Psoas muscle (tissue), 8 donors: ENCODE data around the gene RNF138. TPM values are rescaled to one million over a fixed set of nuclear protein-coding genes. Genes with fewer than 3 reads are reported as not detected.

Experiments used
- ATAC-seq, 4 donors: fragments of 200-7000 bp; cut with Tn5 transposase; one replicate each; pipeline ENCODE4 v1.9.1; 2020; ENCODE audit warnings: moderate library complexity in 3 of 4, mild to moderate bottlenecking in 2 of 4
- DNase-seq, 2 donors: peaks; one replicate each; pipeline ENCODE4 v3.0.0-alpha.2; 2020
- H3K27ac ChIP-seq: fragments of 200-600 bp; one replicate; pipeline ENCODE4 v1.8.0; 2022
- H3K27me3 ChIP-seq, 3 donors: fragments of 200-600 bp in 1 of 3; one replicate each; pipeline versions ENCODE4 v1.6.1 to v1.8.0; 2013 to 2022; ENCODE audit warnings: low read length in 2 of 3, mild to moderate bottlenecking in 2 of 3, moderate library complexity in 1 of 3; ENCODE audit not compliant: insufficient read depth in 3 of 3
- H3K36me3 ChIP-seq, 2 donors: fragments of 200-600 bp in 1 of 2; one replicate each; pipeline versions ENCODE4 v1.6.1 to v1.8.0; 2013 to 2022; ENCODE audit warnings: low read depth in 1 of 2, mild to moderate bottlenecking in 1 of 2, moderate library complexity in 1 of 2; ENCODE audit not compliant: insufficient read depth in 1 of 2
- H3K4me1 ChIP-seq: fragments of 200-600 bp; one replicate; pipeline ENCODE4 v1.8.0; 2022
- H3K4me3 ChIP-seq: fragments of 200-600 bp; one replicate; pipeline ENCODE4 v1.8.0; 2022; ENCODE audit warnings: mild to moderate bottlenecking
- H3K9me3 ChIP-seq: fragments of 200-600 bp; one replicate; pipeline ENCODE4 v1.8.0; 2022
- CTCF ChIP-seq: fragments of 200-600 bp; IDR thresholded peaks from one replicate; pipeline ENCODE4 v1.8.0; 2022; ENCODE audit warnings: antibody characterized with exemption
- WGBS, 3 donors: extraction: QIAGEN DNeasy Blood & Tissue Kit; methylation state at CpG; one replicate each; pipeline versions ENCODE4 v1.1.6 to v1.1.7; 2013; 5-methylcytosine and 5-hydroxymethylcytosine counted together
- intact Hi-C, 2 donors: fragments of 100-400 bp; cut with DNase I; formaldehyde crosslinking; loops; one replicate each; pipeline versions ENCODE4 v1.11.0 to v1.14.2; 2022
- polyA plus RNA-seq, 3 donors: library from polyadenylated mRNA; stranded (reverse); fragments of 200-250 nt; gene quantifications; one replicate each; pipeline ENCODE4 v1.2.3, GENCODE V29; 2013
- total RNA-seq, 4 donors: library from RNA; stranded (reverse); fragmentation: NEBNext Ultra II Directional in 2 of 4; extraction: Animal tissue kit (Norgen Biotek cat#: 25700) in 2 of 4; gene quantifications; one replicate each; pipeline versions ENCODE4 v1.2.1 to v1.2.4, GENCODE V29; 2021 to 2023
- donor health status: healthy with polysubstance abuse.
- donor health status: DM: no; HTN: no; CAD: no; lungs with moderate emphysema.
- donor health status: Bipolar disorder and iron deficiency.
- donor health status: healthy.
- donor health status: DM: yes; HTN: yes; CAD: no.
- donor health status: DM: no; HTN: no; CAD: no.
- donor health status: DM: no; HTN: no; CAD: no.
- donor health status: DM: yes; HTN: yes; CAD: no.

Gene RNF138
- total and polyA plus RNA-seq, 7 donors, result 3.6 to 10.1 (median 7.2) TPM

GRCh38 chr18:32056613-32057358 is 34.9 kb upstream of the RNF138 start:
- H3K4me3 ChIP-seq, result no peak overlapping the region
- intact Hi-C loops, result no loop called here
- no peaks in the 10 kb centered on the region for H3K9me3 ChIP-seq
- no peaks in the 10 kb centered on the region for H3K36me3 ChIP-seq
- H3K27ac ChIP-seq, result no peak overlapping the region
- H3K4me1 ChIP-seq, result no peaks in the 10 kb centered on the region
- no peak for DNase-seq
- no peak for ATAC-seq
- TF ChIP-seq CTCF, result no peak
- 48 to 63% (median 55%) methylated on average over 3 of the region's 3 CpGs for WGBS, 3 donors
- no peaks in the 10 kb centered on the region for H3K27me3 ChIP-seq

GRCh38 chr18:32057624-32058165 is 34.0 kb upstream of the RNF138 start:
- no peak for TF ChIP-seq CTCF
- Histone ChIP-seq H3K27ac (no peak overlapping the region), H3K27me3 (no peaks in the 10 kb centered on the region), H3K9me3 (no peaks in the 10 kb centered on the region), H3K4me1 (no peaks in the 10 kb centered on the region), H3K4me3 (no peak overlapping the region), H3K36me3 (no peaks in the 10 kb centered on the region)
- intact Hi-C loops, result no loop called here
- 75 to 79% (median 77%) methylated on average over 7 of the region's 7 CpGs for WGBS, 3 donors
- DNase-seq (no peak), ATAC-seq (no peak)

- Histone ChIP-seq H3K4me1 (no peaks in the 10 kb centered on the region), H3K27ac (no peak overlapping the region), H3K9me3 (no peaks in the 10 kb centered on the region), H3K27me3 (no peaks in the 10 kb centered on the region), H3K36me3 (no peaks in the 10 kb centered on the region), H3K4me3 (no peak overlapping the region)
- DNase-seq (no peak), ATAC-seq (no peak)
- intact Hi-C loops, result no loop called here
- no peak for TF ChIP-seq CTCF
- 91 to 98% (median 97%) methylated on average over 2 of the region's 2 CpGs for WGBS, 3 donors
These were observed 31.6 kb upstream of the RNF138 start for GRCh38 chr18:32060026-32060425.

- H3K27ac ChIP-seq, result no peak overlapping the region
- DNase-seq (no peak), ATAC-seq (no peak)
- no peak for TF ChIP-seq CTCF
- 96 to 97% (median 97%) methylated on average over 3 of the region's 3 CpGs for WGBS, 3 donors
- H3K9me3 ChIP-seq, result no peaks in the 10 kb centered on the region
- H3K4me1 ChIP-seq, result no peaks in the 10 kb centered on the region
- H3K36me3 ChIP-seq, result no peaks in the 10 kb centered on the region
- H3K27me3 ChIP-seq, result no peaks in the 10 kb centered on the region
- intact Hi-C loops, result no loop called here
- H3K4me3 ChIP-seq, result no peak overlapping the region
These were observed 24.1 kb upstream of the RNF138 start for GRCh38 chr18:32067375-32068167.
